Stimulated activated CD8-positive, alpha-beta memory T cell treated with anti-CD3 and anti-CD28 coated beads, Interleukin-7, amount 100 ng/mL, for 1 hour (primary cell): ENCODE data around the gene CDC42BPA.
A peak's percentile ranks its signal among the peaks of the same experiment; 100 is the strongest.

Experiments
- DNase-seq, 2 donors: peaks; one replicate each; pipeline ENCODE4 v3.0.0-alpha.2; 2020; ENCODE audit warnings: low read depth in 2 of 2

CDC42BPA gene

GRCh38 chr1:226948480-226948879 lies 369.8 kb downstream of the CDC42BPA start:
- no peak for DNase-seq

DNA sequence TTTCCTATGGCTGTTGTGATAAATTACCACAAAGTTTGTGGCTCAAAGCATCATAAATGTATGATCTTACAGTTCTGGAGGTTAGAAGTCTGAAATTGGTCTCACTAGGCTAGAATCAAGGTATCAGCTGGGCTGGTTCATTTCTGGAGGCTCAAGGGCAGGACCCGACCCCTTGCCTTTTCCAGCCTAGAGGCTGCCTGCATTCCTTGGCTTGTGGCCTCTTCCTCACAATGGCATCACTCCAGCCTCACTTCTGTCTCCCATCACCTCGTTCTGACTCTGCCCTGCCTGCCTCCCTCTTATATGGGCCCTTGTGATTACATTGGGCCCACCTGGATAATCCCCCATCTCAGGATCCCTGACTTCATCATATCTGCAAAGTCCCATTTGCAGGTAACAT lies 370.2 kb downstream of the CDC42BPA start:
- no peak for DNase-seq

DNA sequence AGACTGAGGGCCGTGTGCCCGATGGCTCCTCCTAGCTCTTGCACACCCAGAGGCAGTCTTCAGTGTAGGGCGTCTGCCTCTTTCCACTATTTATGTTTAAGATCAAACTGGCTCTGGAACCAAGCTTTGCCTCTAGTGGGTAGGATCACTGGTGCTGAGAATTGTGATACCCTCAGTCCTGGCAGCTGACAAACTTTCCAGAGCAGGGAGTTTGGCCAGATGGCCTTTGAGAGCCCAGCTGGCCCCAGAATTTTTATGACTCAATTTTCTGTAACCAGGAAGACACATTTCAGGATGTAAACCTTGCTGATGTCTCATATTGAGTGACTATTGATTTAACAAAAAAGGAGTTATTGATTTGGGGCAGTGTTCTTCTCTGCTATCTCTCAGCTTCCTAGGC lies 371.5 kb downstream of the CDC42BPA start:
- DNase-seq: no peak

GRCh38 chr1:226946285-226946684 lies 372.0 kb downstream of the CDC42BPA start:
- no peak for DNase-seq

GRCh38 chr1:226945858-226946245 lies 372.4 kb downstream of the CDC42BPA start:
- DNase-seq: no peak

- no peak for DNase-seq
Measured at GRCh38 chr1:226945106-226945857, 373.0 kb downstream of the CDC42BPA start.

DNA sequence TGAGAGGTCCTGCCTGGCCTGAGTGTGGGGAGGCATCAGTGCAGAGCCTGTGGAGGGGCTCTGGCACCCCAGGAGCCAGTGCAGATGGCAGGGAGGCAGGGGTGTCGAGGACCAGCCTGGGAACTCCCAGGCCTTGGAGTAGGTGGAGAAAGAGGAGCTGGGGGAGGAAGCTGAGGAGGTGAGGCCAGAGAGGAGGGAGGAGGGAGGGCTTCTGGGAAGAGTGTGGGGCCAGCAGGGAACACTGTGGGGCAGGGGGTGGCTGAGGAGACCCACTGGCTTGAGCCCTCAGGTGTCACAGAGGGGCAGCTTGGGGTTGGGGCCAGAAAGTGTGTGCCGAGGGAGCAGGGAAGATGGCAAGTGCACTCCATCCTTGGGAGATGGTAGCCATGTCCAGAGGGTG lies 374.4 kb downstream of the CDC42BPA start:
- DNase-seq: no peak

- DNase-seq: no peak
Measured at GRCh38 chr1:226943156-226943555, 375.1 kb downstream of the CDC42BPA start.

GRCh38 chr1:226942392-226942791 lies 375.9 kb downstream of the CDC42BPA start:
- DNase-seq: no peak

- no peak for DNase-seq
Measured at GRCh38 chr1:226940806-226941067, 377.6 kb downstream of the CDC42BPA start.

DNA sequence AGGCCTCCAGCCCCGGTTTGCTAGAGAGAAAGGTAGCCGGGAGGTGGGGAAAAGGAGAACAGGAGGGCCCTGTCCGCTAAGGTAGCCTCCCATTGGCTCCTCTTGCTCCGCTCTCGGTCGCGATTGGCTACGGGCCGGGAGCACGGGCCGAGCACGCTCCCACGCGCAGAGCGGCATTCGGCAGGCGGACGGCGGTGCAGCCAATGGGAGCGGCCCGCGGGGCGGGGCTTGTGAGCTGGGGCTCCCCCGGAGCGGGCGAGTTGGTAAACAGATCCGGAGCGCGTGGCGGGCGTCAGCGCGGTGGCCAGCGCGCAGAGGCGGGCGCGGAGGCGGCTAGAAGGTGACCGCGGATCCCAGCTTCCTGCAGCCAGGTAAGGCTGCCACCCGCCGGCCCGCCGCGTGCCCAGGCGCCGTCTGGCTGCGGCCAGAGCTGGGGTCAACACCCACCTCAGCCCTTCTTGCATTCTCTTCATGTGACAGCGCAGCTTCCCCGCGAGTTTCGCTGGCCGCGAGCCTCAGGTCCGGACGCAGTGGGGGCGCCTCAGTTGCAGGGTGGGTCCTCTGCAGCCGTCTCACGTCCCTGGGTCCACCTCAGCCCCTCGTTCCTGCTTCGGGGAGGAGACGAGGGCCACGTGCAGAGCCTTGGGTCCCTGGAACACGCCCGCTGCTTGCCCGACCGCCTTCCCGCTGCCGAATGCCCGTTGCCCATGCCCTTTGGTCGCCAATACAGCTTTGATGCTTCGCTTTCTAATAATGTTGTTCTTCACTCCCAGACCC lies 378.1 kb downstream of the CDC42BPA start, which contains the start of gene COQ8A:
COQ8A (plus strand) TSS at position 266 of the 777 bp plus-strand sequence. CDS start 21,092 bp downstream, outside the sequence.
- DNase-seq: peak; percentile 96 to 97
